Testis (tissue), 2 donors: ENCODE measurements around the gene CXCR5.

ENCODE experiments used
- CTCF ChIP-seq, 3 experiments: fragments of 450-650 bp in 2 of 3; fragments of 200-600 bp in 1 of 3; sonication (generic) in 1 of 3; IDR thresholded peaks; one replicate each; pipeline ENCODE4 v1.5.1; 2016 to 2019; ENCODE audit warnings: antibody characterized with exemption in 3 of 3, mild to moderate bottlenecking in 2 of 3, moderate library complexity in 1 of 3
- POLR2A ChIP-seq: fragments of 450-650 bp; IDR thresholded peaks from one replicate; pipeline ENCODE4 v1.6.1; 2017; ENCODE audit warnings: antibody characterized with exemption, mild to moderate bottlenecking, moderate library complexity

- TF ChIP-seq CTCF (IDR thresholded peaks at IDR 0.05) (no peak), POLR2A (no peak)
These were observed 13.0 kb upstream of the CXCR5 start for GRCh38 chr11:118870396-118871343.
